ENCODE measurements around the gene TMEM253. TPM values are rescaled to one million over a fixed set of nuclear protein-coding genes. Genes with fewer than 3 reads are reported as not detected.

The TMEM253 gene
- total RNA-seq, 2 donors from 2014 or later = 1.3 TPM; not detected in 1

GRCh38 chr14:21089271-21089670 lies 11.6 kb upstream of the TMEM253 start:
- intact Hi-C loops (cut with DNase I) = loop anchor here (5.0 kb wide), 1 partner anchor 72 kb away; no protein-coding TSS in a partner anchor
- no peak for TF ChIP-seq CTCF (IDR thresholded peaks at IDR 0.05)
- TF ChIP-seq POLR2A (IDR thresholded peaks at IDR 0.05) = no peak
- 57 to 72% methylated on average over 1 of the region's 1 CpG for WGBS, 2 donors
- ATAC-seq (no peak), DNase-seq (no peak)
- no peaks in the 10 kb centered on the region for H3K27me3 ChIP-seq
- H3K9me3 ChIP-seq = no peaks in the 10 kb centered on the region
- peaks cover 17% of the 10 kb centered on the region for H3K4me1 ChIP-seq
- H3K27ac ChIP-seq = no peak overlapping the region
- no peak overlapping the region for H3K4me3 ChIP-seq
- H3K36me3 ChIP-seq (replicated peaks in 1 of 2; ENCODE audit: insufficient read depth in 1 of 2, low read depth in 2 of 2) = peaks cover 0 to 3% of the 10 kb centered on the region in 2 donors

- intact Hi-C loops (cut with DNase I) = loop anchor here (5.0 kb wide), 1 partner anchor 73 kb away; no protein-coding TSS in a partner anchor
- H3K36me3 ChIP-seq (replicated peaks in 1 of 2; ENCODE audit: insufficient read depth in 1 of 2, low read depth in 2 of 2) = peaks cover 0 to 2% of the 10 kb centered on the region in 2 donors
- H3K27ac ChIP-seq = no peak overlapping the region
- ATAC-seq (no peak), DNase-seq (no peak)
- TF ChIP-seq CTCF (IDR thresholded peaks at IDR 0.05) (no peak), POLR2A (IDR thresholded peaks at IDR 0.05) (no peak)
- 79 to 85% methylated on average over 5 of the region's 5 CpGs for WGBS, 2 donors
- H3K4me1 ChIP-seq = peaks cover 17% of the 10 kb centered on the region
- no peak overlapping the region for H3K4me3 ChIP-seq
- no peaks in the 10 kb centered on the region for H3K9me3 ChIP-seq
- no peaks in the 10 kb centered on the region for H3K27me3 ChIP-seq
Measured at GRCh38 chr14:21089877-21090193, 11.0 kb upstream of the TMEM253 start.

GRCh38 chr14:21090194-21090939 lies 10.5 kb upstream of the TMEM253 start:
- DNase-seq = peak in 3 of 4 donors; percentile 40 to 50 (median 47)
- Histone ChIP-seq H3K4me3 (no peak overlapping the region), H3K27me3 (no peaks in the 10 kb centered on the region), H3K27ac (no peak overlapping the region), H3K36me3 (replicated peaks in 1 of 2; ENCODE audit: insufficient read depth in 1 of 2, low read depth in 2 of 2) (peaks cover 0 to 2% of the 10 kb centered on the region in 2 donors), H3K9me3 (no peaks in the 10 kb centered on the region), H3K4me1 (peaks cover 17% of the 10 kb centered on the region)
- 82 to 92% methylated on average over 12 to 34 of the region's 45 CpGs for WGBS, 2 donors
- no peak for ATAC-seq
- intact Hi-C loops (cut with DNase I) = no loop called here
- peak; percentile 14 to 49 (median 39) for TF ChIP-seq CTCF (IDR thresholded peaks at IDR 0.05)
- no peak for TF ChIP-seq POLR2A (IDR thresholded peaks at IDR 0.05)

GRCh38 chr14:21090940-21091663 lies 9.8 kb upstream of the TMEM253 start:
- Histone ChIP-seq H3K27me3 (no peaks in the 10 kb centered on the region), H3K4me1 (peaks cover 17% of the 10 kb centered on the region), H3K4me3 (no peak overlapping the region), H3K36me3 (replicated peaks in 1 of 2; ENCODE audit: insufficient read depth in 1 of 2, low read depth in 2 of 2) (peaks cover 0 to 2% of the 10 kb centered on the region in 2 donors), H3K27ac (no peak overlapping the region), H3K9me3 (no peaks in the 10 kb centered on the region)
- no peak for TF ChIP-seq CTCF (IDR thresholded peaks at IDR 0.05)
- no peak for ATAC-seq
- 88 to 91% methylated on average over 39 to 42 of the region's 45 CpGs for WGBS, 2 donors
- intact Hi-C loops (cut with DNase I) = no loop called here
- DNase-seq = no peak
